Mucosa of rectum (tissue), 2 donors: ENCODE results near the gene SPESP1.

Experiments
- H3K27ac ChIP-seq, 2 donors: one replicate each; pipeline ENCODE4 v1.7.0; 2013; ENCODE audit warnings: inconsistent platforms in 2 of 2, low read depth in 2 of 2, low read length in 2 of 2
- H3K27me3 ChIP-seq, 2 donors: one replicate each; pipeline ENCODE4 v1.7.0; 2013; ENCODE audit warnings: low read length in 2 of 2; ENCODE audit not compliant: control insufficient read depth in 2 of 2, insufficient read depth in 2 of 2
- H3K36me3 ChIP-seq, 2 donors: one replicate each; pipeline ENCODE4 v1.7.0; 2013; ENCODE audit warnings: low read length in 2 of 2; ENCODE audit not compliant: control insufficient read depth in 2 of 2, insufficient read depth in 2 of 2
- H3K4me1 ChIP-seq, 2 donors: one replicate each; pipeline ENCODE4 v1.7.0; 2013; ENCODE audit warnings: low read length in 2 of 2, mild to moderate bottlenecking in 1 of 2; ENCODE audit not compliant: control insufficient read depth in 2 of 2, insufficient read depth in 2 of 2
- H3K4me3 ChIP-seq, 2 donors: one replicate each; pipeline ENCODE4 v1.7.0; 2013; ENCODE audit warnings: low read length in 2 of 2
- H3K9ac ChIP-seq, 2 donors: one replicate each; pipeline ENCODE4 v1.7.0; 2013; ENCODE audit warnings: low read length in 2 of 2, low read depth in 1 of 2, mild to moderate bottlenecking in 1 of 2
- H3K9me3 ChIP-seq, 2 donors: one replicate each; pipeline ENCODE4 v1.7.0; 2013; ENCODE audit warnings: low read length in 2 of 2; ENCODE audit not compliant: control insufficient read depth in 2 of 2
- donor health status: healthy.
- donor health status: Normal muscosa, but diverticular disease.

Gene SPESP1

GRCh38 chr15:68987676-68988075 lies 57.4 kb downstream of the SPESP1 start:
- Histone ChIP-seq H3K27ac (no peak overlapping the region), H3K9ac (no peak overlapping the region), H3K36me3 (no peaks in the 10 kb centered on the region), H3K4me1 (no peaks in the 10 kb centered on the region), H3K27me3 (no peaks in the 10 kb centered on the region), H3K4me3 (no peak overlapping the region), H3K9me3 (no peaks in the 10 kb centered on the region)

DNA sequence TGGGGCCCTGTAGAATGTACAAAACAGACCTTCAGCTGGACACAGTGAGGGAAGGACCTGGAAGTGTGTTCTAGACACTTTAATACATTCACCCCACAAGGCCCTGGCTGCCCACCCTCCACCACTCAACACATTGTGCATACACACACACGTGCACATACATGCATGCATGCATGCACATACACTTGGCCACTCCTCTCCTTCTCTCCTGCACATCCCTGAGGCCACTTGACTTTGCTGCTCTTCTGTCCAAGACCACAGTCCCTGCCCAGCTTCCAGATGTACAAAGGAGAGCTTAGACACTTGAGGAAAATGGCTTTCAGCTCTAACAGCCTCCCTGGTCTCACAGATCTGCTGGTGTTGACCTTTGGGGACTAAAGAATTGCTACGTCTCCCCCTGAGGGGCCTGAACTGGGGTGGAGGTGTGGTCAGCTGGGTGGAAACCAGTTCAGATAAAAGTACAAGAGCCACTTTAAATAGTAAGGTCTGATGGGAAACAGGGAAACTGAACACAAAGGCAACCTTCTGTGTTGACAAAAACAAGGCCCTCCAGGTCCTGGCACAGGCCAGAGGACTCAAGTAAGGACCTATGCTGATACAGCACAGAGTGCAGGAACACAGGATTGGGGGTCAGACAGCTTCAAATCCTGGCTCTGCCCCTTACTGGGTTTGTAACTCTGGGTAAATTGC lies 59.4 kb downstream of the SPESP1 start:
- no peaks in the 10 kb centered on the region for H3K36me3 ChIP-seq
- H3K27ac ChIP-seq, result no peak overlapping the region
- H3K4me1 ChIP-seq, result no peaks in the 10 kb centered on the region
- no peaks in the 10 kb centered on the region for H3K9me3 ChIP-seq
- no peaks in the 10 kb centered on the region for H3K27me3 ChIP-seq
- no peak overlapping the region for H3K9ac ChIP-seq
- H3K4me3 ChIP-seq, result no peak overlapping the region

DNA sequence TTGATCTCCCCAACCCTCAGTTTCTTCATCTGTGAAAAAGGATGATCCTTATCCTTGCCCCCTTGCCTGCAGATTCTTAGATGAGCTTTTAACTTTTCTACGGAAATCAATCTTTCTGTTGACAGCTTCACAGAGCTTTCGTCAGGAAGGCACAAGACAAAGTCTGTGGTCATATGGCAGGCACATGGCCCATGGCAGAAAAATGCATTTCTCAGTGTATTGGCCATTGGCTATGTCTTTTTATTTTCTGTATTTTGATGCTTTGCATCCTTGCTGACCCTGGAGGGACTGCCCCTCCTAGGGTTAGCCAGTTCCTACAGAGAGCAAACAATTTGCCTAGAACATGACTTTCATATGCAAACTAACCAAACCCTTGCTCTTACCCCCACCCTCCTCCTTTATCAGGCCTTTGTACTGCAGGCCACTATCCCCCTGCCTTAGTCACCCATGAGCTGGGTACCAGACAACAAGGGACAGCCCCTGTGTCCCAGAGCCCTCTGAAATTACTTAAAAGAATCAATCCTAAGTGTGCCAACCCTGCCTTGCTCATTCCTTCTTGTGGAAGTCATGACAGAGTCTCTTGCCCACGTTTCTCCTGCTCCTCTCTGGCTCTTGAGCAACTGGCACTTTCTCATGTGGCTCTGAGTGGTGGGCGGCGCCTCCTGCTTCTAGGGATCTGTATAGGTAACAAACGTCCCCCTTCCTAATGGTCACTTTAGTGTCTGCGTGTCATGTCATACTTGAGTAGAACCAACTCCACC lies 60.1 kb downstream of the SPESP1 start:
- Histone ChIP-seq H3K9ac (no peak overlapping the region), H3K27me3 (no peaks in the 10 kb centered on the region), H3K4me1 (no peaks in the 10 kb centered on the region), H3K4me3 (no peak overlapping the region), H3K9me3 (no peaks in the 10 kb centered on the region), H3K36me3 (no peaks in the 10 kb centered on the region), H3K27ac (no peak overlapping the region)

DNA sequence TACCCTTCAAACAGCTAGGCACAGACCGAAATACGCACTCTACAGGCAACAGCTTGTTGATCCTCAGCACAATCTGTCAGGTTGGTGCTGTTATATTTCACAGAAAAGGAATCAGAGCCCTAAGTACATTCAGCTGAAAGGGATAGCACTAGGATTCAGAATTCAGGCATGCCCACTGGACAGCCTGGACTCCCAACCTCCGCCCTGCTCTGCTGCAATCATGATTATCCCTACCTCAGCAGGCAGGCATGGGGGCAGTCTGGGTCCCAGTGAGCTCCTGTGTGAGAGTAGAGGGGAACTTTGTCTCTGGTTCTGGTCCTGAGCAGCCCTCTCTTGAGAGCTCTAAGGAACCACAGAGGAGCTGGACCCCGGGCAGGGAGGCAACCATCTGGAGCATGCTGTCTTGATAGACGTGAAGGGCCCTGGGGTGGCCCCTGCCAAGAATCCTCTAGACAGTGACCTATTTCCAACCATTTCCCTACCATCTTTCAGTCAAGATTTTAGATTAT lies 60.7 kb downstream of the SPESP1 start:
- Histone ChIP-seq H3K4me3 (no peak overlapping the region), H3K27ac (no peak overlapping the region), H3K36me3 (no peaks in the 10 kb centered on the region), H3K9me3 (no peaks in the 10 kb centered on the region), H3K9ac (no peak overlapping the region), H3K4me1 (no peaks in the 10 kb centered on the region), H3K27me3 (no peaks in the 10 kb centered on the region)

DNA sequence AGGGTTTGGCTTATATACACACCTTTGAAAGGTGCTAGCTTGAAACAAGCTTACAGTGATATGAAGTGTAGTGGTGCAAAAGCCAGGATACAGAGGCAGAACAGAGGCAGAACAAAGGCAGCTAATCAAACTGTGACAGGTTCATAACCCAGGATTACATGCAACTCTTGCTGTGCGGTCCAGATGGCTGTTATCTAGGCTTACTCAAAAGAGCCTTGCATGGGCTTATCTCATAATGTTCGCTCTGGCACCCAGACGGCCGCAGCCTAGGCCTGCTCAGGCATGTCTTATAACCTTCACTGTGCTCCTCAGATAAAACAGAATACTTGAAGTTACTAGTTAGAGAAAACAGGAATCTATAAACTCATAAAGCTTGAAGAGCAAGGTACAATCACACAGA lies 61.4 kb downstream of the SPESP1 start:
- H3K4me1 ChIP-seq, result no peaks in the 10 kb centered on the region
- no peak overlapping the region for H3K4me3 ChIP-seq
- no peaks in the 10 kb centered on the region for H3K27me3 ChIP-seq
- H3K9ac ChIP-seq, result no peak overlapping the region
- no peak overlapping the region for H3K27ac ChIP-seq
- no peaks in the 10 kb centered on the region for H3K9me3 ChIP-seq
- no peaks in the 10 kb centered on the region for H3K36me3 ChIP-seq

- no peaks in the 10 kb centered on the region for H3K36me3 ChIP-seq
- H3K9me3 ChIP-seq, result no peaks in the 10 kb centered on the region
- no peak overlapping the region for H3K4me3 ChIP-seq
- no peak overlapping the region for H3K9ac ChIP-seq
- H3K4me1 ChIP-seq, result no peaks in the 10 kb centered on the region
- H3K27me3 ChIP-seq, result no peaks in the 10 kb centered on the region
- H3K27ac ChIP-seq, result no peak overlapping the region
Observed at GRCh38 chr15:68992696-68993095, 62.4 kb downstream of the SPESP1 start.

GRCh38 chr15:68993276-68993675 lies 63.0 kb downstream of the SPESP1 start:
- Histone ChIP-seq H3K4me3 (no peak overlapping the region), H3K9ac (no peak overlapping the region), H3K27ac (no peak overlapping the region)

GRCh38 chr15:68994149-68994548 lies 63.8 kb downstream of the SPESP1 start:
- Histone ChIP-seq H3K9me3 (no peaks in the 10 kb centered on the region), H3K4me3 (no peak overlapping the region), H3K4me1 (no peaks in the 10 kb centered on the region), H3K27me3 (no peaks in the 10 kb centered on the region), H3K36me3 (no peaks in the 10 kb centered on the region), H3K9ac (no peak overlapping the region), H3K27ac (no peak overlapping the region)

More at GRCh38 chr15:68993276-68993675, 63.0 kb downstream of the SPESP1 start:
- H3K36me3 ChIP-seq, result no peaks in the 10 kb centered on the region
- H3K9me3 ChIP-seq, result no peaks in the 10 kb centered on the region
- no peaks in the 10 kb centered on the region for H3K27me3 ChIP-seq
- no peaks in the 10 kb centered on the region for H3K4me1 ChIP-seq

GRCh38 chr15:68994981-68995761 lies 64.8 kb downstream of the SPESP1 start:
- Histone ChIP-seq H3K27ac (no peak overlapping the region), H3K27me3 (peaks cover 0 to 2% of the 10 kb centered on the region in 2 donors), H3K4me3 (no peak overlapping the region), H3K4me1 (no peaks in the 10 kb centered on the region), H3K9ac (no peak overlapping the region), H3K36me3 (no peaks in the 10 kb centered on the region), H3K9me3 (no peaks in the 10 kb centered on the region)
